HG03442 (cell line): ENCODE results near the gene CALU.

Experiments
- ATAC-seq: cut with Tn5 transposase; IDR thresholded peaks from one replicate; pipeline ENCODE4 v1.9.1; 2021; ENCODE audit warnings: mild to moderate bottlenecking, moderate library complexity; ENCODE audit not compliant: unreplicated experiment

Gene CALU

GRCh38 chr7:128739048-128739962 is at the start of gene CALU:
Gene CALU (plus strand): TSS chr7:128739359. CDS start chr7:128748584, 9,225 bp downstream.
- ATAC-seq = peak; percentile 98

DNA sequence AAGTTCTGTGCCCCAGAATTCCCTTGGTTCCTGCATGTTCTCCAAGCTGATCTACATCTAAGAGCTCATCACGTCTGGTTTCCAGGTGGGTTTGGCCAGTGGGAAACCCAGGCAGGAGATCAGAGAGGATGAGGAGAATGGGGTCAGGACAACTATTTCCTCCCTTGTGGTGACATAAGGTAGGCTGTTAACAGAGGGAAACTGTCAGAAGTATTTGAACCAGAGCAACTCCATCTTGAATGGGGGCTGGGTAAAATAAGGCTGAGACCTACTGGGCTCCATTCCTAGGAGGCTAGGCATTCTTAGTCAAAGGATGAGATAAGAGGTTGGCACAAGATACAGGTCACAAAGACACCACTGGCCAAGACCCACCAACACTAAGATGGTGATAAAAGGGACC is 47.9 kb upstream of the CALU start:
- ATAC-seq = no peak

GRCh38 chr7:128692623-128693270 is 46.4 kb upstream of the CALU start:
- no peak for ATAC-seq

GRCh38 chr7:128693373-128694015 is 45.7 kb upstream of the CALU start:
- ATAC-seq = no peak

DNA sequence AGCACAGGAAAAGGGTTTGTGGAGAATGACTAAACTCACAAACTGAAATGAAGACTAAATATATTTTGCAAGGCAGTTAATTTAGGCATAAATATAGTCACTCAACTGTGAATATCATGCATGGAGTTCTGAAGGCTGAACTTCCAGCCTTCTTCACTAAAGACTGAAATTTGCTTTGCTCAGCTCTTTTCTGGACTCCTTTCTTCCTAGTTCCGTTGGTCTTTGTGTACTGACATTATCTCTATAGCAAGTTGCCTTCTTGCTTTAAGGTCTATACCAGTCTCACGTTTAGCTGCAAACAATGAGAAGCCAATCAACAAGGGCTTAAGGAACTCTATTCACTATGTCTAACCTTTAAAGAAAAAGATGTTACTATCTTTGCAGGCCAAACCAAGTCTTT is 44.4 kb upstream of the CALU start:
- no peak for ATAC-seq

DNA sequence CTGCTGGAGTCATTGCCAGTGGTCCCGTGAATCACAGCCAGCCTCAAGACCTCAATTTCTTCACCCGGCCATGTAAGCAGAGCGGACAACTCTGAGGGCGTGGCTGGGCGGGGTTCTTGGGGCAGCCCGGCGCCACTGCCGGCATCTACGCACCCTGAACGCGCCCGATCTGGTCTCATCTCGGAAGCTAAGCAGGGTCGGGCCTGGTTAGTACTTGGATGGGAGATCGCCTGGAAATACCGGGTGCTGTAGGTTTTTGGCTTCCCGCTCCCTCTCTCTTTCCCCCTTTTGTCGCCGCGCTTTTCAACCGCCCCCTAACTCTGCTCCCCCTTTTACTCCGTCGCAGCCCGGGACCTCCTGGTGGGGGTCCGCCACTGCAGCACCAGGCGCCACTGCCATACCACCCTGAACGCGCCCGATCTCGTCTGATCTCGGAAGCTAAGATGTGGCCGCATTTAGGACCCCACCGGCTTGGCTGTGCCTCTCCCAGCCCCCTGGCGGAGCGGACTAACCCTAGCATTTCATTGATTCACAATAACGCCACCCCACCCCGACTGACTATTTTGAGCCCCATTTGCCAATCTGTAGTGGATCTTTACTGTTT is 41.8 kb upstream of the CALU start:
- no peak for ATAC-seq

DNA sequence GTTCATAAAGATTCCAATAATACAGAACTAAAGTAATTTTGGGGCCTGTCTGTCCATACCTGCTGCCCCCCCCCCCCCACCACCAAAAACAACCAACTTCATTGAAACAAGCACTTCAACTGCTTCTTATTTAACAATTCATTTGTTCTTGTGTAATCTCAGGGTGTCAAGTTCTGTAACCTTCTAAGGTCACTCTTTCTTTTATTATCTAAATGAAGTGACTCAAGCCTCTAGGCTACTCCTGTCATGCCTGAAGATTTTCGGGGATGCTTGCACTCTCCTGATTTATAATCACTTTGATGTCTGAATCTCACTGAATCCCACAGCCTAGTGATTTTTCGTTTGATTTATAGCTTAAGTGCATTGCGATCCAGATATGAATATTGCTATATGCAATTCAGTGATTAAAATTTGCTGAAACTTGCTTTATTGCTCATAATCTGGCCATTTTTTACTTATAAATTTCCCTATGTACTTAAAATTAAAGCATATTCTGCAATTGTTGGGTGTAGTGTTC is 39.9 kb upstream of the CALU start:
- no peak for ATAC-seq

GRCh38 chr7:128699895-128700294 is 39.3 kb upstream of the CALU start:
- ATAC-seq = no peak

- ATAC-seq = no peak
Observed at GRCh38 chr7:128701062-128701785, 37.9 kb upstream of the CALU start.

DNA sequence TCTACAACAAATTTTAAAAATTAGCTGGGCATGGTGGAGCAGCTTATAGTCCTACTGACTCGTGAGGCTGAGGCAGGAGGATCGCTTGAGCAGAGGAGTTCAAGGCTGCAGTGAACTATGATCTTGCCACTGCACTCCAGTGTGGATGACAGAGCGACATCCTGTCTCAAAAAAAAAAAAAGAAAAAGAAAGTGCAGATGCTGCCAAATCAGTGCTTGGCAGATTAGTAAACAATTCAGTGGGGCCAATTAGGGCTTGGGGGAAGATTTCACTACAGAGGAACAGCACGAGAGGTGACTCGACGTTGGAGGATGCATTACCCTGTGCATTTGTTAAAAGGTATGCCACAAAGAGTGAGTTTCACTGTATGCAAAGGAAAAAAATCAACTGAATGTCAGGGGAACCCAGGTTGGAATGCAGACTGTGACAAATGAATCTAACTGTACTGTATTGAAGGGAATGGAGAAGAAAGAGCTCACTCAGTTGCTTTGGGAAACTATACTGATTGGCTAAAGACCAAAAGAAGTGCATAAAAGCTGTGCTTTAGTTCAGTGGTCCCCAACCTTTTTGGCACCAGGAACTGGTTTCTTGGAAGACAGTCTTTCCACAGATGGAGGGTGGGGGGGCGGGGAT is 35.4 kb upstream of the CALU start:
- no peak for ATAC-seq

DNA sequence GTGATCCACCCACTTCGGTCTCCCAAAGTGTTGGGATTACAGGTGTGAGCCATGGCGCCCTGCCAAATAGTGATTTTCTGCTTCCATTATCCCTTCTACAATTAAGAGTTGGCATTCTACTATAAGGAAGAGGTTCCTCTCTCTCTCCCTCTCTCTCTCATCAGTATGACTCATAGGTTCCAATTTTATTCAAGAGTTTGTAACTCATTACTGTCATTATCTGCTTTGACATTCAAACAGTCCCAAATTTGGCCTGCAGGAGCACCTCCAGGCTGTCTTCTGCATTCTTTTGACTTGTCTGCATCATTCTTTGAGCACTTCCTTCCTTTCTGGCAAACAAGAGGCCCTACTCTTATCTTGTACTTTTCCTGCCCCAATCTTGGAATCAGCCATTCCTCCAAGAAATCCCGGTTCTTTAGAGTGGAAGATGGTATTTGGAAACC is 33.2 kb upstream of the CALU start:
- no peak for ATAC-seq

- ATAC-seq = no peak
Observed at GRCh38 chr7:128707752-128708151, 31.4 kb upstream of the CALU start.

DNA sequence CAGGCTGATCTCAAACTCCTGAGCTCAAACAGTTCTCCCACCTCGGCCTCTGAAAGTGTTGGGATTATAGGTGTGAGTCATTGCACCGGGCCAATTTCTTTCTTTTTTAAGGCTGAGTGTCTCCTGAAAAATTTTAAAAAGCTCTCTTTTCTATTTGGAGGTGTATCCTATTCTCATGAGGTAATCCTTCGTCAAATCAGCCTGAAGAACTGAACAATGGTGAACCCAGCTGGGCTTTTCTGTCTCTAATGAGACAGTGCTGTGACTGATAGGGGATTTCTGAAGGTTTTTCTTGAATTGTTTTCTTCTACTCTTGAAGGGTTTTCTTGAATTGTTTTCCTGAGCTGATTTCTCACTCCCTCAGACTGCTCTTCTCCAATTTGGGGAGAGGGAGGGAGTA is 30.9 kb upstream of the CALU start:
- no peak for ATAC-seq

GRCh38 chr7:128708824-128709223 is 30.3 kb upstream of the CALU start:
- ATAC-seq = no peak

DNA sequence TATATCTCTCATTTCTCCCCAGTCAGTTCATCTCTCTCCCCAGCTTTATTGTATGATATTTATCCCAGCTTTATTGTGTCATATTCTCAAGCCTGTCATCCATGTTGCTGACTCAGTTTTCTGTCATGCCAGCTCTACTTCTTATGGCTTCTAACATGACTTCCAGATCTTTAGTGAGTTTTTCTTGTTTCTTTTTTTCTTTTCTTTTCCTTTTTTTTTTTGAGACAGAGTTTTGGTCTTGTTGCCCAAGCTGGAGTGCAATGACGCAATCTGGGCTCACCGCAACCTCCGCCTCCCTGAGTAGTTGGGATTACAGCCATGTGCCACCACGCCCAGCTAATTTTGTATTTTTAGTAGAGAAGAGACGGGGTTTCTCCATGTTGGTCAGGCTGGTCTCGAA is 28.7 kb upstream of the CALU start:
- no peak for ATAC-seq

GRCh38 chr7:128713794-128714193 is 25.4 kb upstream of the CALU start:
- no peak for ATAC-seq

GRCh38 chr7:128714701-128715495 is 24.3 kb upstream of the CALU start:
- no peak for ATAC-seq

DNA sequence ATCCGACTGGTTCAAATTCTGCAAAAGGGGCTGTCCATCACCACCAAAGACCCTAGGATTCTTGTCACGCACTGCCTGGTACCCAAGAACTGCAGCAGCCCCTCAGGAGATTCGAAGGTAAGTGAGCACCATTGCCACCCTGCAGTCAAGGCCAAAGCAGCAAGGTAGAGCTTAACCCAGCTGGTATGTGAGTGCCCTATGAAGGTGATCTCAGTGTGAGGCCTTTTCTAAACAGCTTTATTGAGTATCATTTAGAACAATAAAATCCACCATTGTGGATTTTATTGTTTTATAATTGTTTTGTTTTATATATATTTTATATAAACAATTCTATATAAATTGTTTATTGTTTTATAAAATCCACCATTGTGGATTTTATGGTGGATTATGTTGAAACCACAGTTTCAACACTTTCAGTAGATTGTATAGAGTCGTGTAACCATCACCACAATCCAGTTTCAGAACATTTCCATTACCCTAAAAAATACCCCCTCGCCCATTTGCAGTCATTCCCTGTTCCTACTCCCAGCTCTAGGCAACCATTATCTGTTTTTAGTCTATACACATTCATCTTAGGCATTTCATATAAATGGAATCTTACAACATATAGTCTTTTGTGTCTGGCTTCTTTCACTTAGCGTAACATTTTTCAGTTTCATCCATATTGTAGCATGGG is 20.1 kb upstream of the CALU start:
- no peak for ATAC-seq

GRCh38 chr7:128721376-128721775 is 17.8 kb upstream of the CALU start:
- no peak for ATAC-seq
